PC-9 (cell line): ENCODE measurements around the gene GAN.

Source experiments
- CTCF ChIP-seq: fragments of 200-600 bp; sonication (generic); conservative IDR thresholded peaks from 2 replicates; pipeline ENCODE4 v1.6.1; 2017; ENCODE audit warnings: mixed run types, antibody characterized with exemption, mild to moderate bottlenecking, moderate library complexity
- EZH2 ChIP-seq: fragments of 200-600 bp; sonication (generic); IDR thresholded peaks from 2 replicates; pipeline ENCODE4 v1.8.0; 2017; ENCODE audit warnings: antibody characterized with exemption, low read depth

- no peak for TF ChIP-seq CTCF
- no peak for TF ChIP-seq EZH2
Measured at GRCh38 chr16:81275795-81276194, 39.0 kb upstream of the GAN start.
